Tibial nerve (tissue), 4 donors: Measurements from ENCODE around the gene SLIT3. TPM values are rescaled to one million over a fixed set of nuclear protein-coding genes. Genes with fewer than 3 reads are reported as not detected.

Experiments
- DNase-seq, 2 donors: peaks; one replicate each; pipeline ENCODE4 v3.0.0-alpha.2; 2019; ENCODE audit warnings: low spot score in 2 of 2
- H3K27ac ChIP-seq, 4 donors: fragments of 200-600 bp; sonication (generic) in 3 of 4; one replicate each; pipeline ENCODE4 v1.5.1; 2017 to 2019; ENCODE audit warnings: mild to moderate bottlenecking in 1 of 4
- H3K27me3 ChIP-seq, 2 donors: fragments of 200-600 bp; sonication (generic) in 1 of 2; one replicate each; pipeline versions ENCODE4 v1.5.1 to v1.6.0; 2017 to 2019
- H3K36me3 ChIP-seq, 3 donors: fragments of 200-600 bp; sonication (generic); one replicate each; pipeline ENCODE4 v1.5.1; 2018 to 2019
- H3K4me1 ChIP-seq, 4 donors: fragments of 200-600 bp; sonication (generic) in 3 of 4; one replicate each; pipeline ENCODE4 v1.5.1; 2017 to 2019
- H3K4me3 ChIP-seq, 4 donors: fragments of 200-600 bp; sonication (generic) in 3 of 4; one replicate each; pipeline ENCODE4 v1.5.1; 2017 to 2019; ENCODE audit warnings: mild to moderate bottlenecking in 1 of 4, moderate library complexity in 1 of 4
- H3K9me3 ChIP-seq, 4 donors: fragments of 200-600 bp; sonication (generic) in 3 of 4; one replicate each; pipeline ENCODE4 v1.5.1; 2017 to 2019
- EP300 ChIP-seq, 2 donors: sonication (generic); formaldehyde crosslinking; IDR thresholded peaks; one replicate each; pipeline ENCODE4 v1.6.1; 2017; ENCODE audit warnings: antibody characterized with exemption in 2 of 2, mild to moderate bottlenecking in 1 of 2
- POLR2A ChIP-seq, 2 donors: fragments of 450-650 bp; IDR thresholded peaks; one replicate each; pipeline ENCODE4 v1.6.1; 2017; ENCODE audit warnings: antibody characterized with exemption in 2 of 2, mild to moderate bottlenecking in 2 of 2, moderate library complexity in 2 of 2
- WGBS, 2 donors: methylation state at CpG; one replicate each; pipeline ENCODE4 v1.1.5; 2018; 5-methylcytosine and 5-hydroxymethylcytosine counted together
- total RNA-seq, 4 donors: library from RNA; depleted of rRNA; stranded (reverse); fragments of >200 nt; gene quantifications; one replicate each; pipeline ENCODE4 v1.1.0, GENCODE V29; 2016
- TF ChIP-seq, protein P1 (sequence below), 5 experiments: fragments of 200-600 bp in 3 of 5; fragments of 450-650 bp in 2 of 5; sonication (generic) in 3 of 5; IDR thresholded peaks; one replicate each; pipeline ENCODE4 v1.5.1; 2016 to 2019; ENCODE audit warnings: antibody characterized with exemption in 5 of 5, mild to moderate bottlenecking in 3 of 5, moderate library complexity in 2 of 5

Gene SLIT3
- total RNA-seq, 4 donors from 2014 or later: 16.6 to 39.0 (median 20.2) TPM

DNA sequence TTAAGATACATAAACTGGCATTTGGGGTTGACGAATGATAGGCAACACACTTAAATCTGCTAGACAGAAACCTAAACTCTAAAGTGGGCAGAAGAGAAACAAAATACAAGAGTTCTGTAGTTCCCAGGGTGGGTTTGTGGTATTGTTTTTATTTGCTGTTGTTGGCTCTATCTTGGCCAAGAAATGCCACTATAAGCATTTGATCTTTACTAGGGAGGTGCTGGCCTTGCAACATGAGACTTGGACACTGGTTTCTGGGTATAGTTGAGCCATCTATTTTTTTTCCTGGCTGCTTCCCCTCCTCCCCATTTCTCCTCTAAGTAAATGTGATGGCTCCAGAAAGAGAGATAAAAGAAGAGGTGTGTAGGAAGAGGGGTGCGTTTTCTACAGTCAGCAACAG, 251.2 kb downstream of the SLIT3 start:
- DNase-seq: no peak
- no peak overlapping the region for H3K27ac ChIP-seq
- WGBS, 2 donors: 86 to 91% methylated on average over 2 of the region's 2 CpGs

DNA sequence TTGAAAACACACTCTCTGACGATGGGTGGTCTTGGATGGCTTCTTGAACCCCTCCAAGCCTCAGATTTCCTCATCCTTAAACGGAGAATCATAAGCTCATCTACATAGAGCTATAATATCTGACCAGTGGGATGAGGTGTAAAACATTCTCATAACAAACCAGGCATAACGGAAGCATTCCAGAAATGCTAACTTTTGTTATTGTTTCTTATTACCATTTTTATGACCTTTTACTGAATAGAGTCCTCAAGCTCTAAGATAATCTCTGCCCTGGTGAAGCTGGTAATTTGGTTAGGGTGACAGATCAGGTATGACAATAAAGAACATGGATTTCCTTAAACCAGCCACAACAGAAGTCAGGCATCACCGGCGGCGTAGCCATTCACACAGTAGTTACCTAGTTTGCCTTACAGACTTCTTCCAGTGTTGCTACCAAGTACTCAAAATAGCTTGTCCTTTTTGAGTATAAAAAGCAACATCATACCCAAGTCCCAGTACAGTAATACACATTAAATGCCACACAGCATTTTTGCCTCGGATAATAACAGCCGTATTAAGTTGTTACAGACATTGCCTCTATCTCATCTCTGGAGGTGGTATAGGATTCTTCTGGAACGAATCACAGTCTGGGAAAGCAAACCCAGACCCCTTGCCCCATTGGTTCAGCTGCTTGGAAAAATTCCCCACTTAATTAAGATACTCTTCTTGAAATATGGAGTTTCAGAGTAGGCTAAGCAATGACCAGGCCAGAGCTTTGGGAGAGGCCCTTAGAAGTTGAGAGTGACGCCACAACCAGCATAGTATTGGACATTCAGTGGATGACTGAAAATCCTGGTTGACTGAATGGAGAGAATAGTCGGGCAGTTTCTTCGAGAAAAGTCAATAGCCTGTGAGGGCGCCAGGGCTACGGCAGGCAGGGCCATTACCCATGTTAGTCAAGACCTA, 252.5 kb downstream of the SLIT3 start:
- H3K4me3 ChIP-seq: no peak overlapping the region
- no peaks in the 10 kb centered on the region for H3K9me3 ChIP-seq
- no peak for TF ChIP-seq POLR2A (IDR thresholded peaks at IDR 0.05)
- TF ChIP-seq, protein P1, sequence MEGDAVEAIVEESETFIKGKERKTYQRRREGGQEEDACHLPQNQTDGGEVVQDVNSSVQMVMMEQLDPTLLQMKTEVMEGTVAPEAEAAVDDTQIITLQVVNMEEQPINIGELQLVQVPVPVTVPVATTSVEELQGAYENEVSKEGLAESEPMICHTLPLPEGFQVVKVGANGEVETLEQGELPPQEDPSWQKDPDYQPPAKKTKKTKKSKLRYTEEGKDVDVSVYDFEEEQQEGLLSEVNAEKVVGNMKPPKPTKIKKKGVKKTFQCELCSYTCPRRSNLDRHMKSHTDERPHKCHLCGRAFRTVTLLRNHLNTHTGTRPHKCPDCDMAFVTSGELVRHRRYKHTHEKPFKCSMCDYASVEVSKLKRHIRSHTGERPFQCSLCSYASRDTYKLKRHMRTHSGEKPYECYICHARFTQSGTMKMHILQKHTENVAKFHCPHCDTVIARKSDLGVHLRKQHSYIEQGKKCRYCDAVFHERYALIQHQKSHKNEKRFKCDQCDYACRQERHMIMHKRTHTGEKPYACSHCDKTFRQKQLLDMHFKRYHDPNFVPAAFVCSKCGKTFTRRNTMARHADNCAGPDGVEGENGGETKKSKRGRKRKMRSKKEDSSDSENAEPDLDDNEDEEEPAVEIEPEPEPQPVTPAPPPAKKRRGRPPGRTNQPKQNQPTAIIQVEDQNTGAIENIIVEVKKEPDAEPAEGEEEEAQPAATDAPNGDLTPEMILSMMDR (IDR thresholded peaks at IDR 0.05): no peak
- TF ChIP-seq EP300 (IDR thresholded peaks at IDR 0.05): no peak
- no peak for DNase-seq
- H3K4me1 ChIP-seq: peaks cover 0 to 12% (median 0%) of the 10 kb centered on the region in 4 donors
- H3K27me3 ChIP-seq: no peaks in the 10 kb centered on the region
- 85 to 86% methylated on average over 14 of the region's 14 CpGs for WGBS, 2 donors
- H3K27ac ChIP-seq: no peak overlapping the region
- no peaks in the 10 kb centered on the region for H3K36me3 ChIP-seq

More for the DNA sequence above, 251.2 kb downstream of the SLIT3 start:
- Histone ChIP-seq H3K36me3 (no peaks in the 10 kb centered on the region), H3K4me1 (peaks cover 0 to 12% (median 0%) of the 10 kb centered on the region in 4 donors), H3K27me3 (no peaks in the 10 kb centered on the region), H3K4me3 (no peak overlapping the region), H3K9me3 (no peaks in the 10 kb centered on the region)
- TF ChIP-seq EP300 (IDR thresholded peaks at IDR 0.05): no peak
- TF ChIP-seq, protein P1 (IDR thresholded peaks at IDR 0.05): no peak
- no peak for TF ChIP-seq POLR2A (IDR thresholded peaks at IDR 0.05)

DNA sequence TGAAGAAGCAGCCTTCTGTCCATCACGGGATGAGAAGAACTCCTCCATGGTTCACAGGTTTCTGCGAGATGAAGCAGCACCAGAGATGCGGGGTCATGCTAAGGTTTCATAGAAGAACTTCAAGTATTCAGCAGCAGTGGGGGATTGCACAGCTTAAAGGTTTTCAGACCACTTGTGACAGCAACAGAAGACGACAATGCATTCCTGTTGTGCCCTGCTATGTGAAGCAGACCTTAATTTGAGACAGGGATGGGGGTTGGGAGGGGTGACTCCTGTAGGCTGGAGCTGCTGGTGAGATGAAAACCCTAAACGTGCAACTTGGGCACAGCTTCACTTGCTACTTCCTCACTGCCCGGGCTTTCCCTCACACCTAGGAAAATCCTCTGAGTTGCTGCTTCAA, 256.0 kb downstream of the SLIT3 start:
- no peak for DNase-seq
- WGBS, 2 donors: 72 to 75% methylated on average over 6 of the region's 6 CpGs
- Histone ChIP-seq H3K36me3 (no peaks in the 10 kb centered on the region), H3K27me3 (no peaks in the 10 kb centered on the region), H3K4me3 (no peak overlapping the region), H3K27ac (no peak overlapping the region), H3K9me3 (no peaks in the 10 kb centered on the region), H3K4me1 (no peaks in the 10 kb centered on the region)
- TF ChIP-seq EP300 (IDR thresholded peaks at IDR 0.05) (no peak), POLR2A (IDR thresholded peaks at IDR 0.05) (no peak)
- TF ChIP-seq, protein P1 (IDR thresholded peaks at IDR 0.05): no peak

DNA sequence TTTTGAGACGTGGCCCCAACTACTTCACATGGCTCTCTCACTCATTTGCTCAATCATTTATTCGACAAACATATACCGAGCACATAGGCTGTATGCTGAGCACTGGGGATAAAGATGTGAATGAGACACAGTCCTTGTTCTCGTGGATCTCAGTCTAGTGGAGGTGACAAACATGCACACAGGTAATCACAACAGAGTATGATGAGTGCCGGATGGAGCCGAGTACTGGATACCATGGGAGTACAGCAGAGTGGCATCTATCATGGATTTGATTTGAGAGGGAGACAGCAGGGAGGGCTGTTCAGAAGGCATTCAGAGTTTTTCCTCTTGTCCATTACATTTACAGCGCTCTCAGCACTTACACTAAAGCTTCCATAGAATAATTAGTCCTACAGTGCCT, 259.8 kb downstream of the SLIT3 start:
- Histone ChIP-seq H3K27ac (no peak overlapping the region), H3K27me3 (no peaks in the 10 kb centered on the region), H3K36me3 (no peaks in the 10 kb centered on the region), H3K4me1 (no peaks in the 10 kb centered on the region), H3K4me3 (no peak overlapping the region), H3K9me3 (no peaks in the 10 kb centered on the region)
- TF ChIP-seq, protein P1 (IDR thresholded peaks at IDR 0.05): no peak
- no peak for TF ChIP-seq POLR2A (IDR thresholded peaks at IDR 0.05)
- TF ChIP-seq EP300 (IDR thresholded peaks at IDR 0.05): no peak
- DNase-seq: no peak
- 91 to 97% methylated on average over 7 of the region's 7 CpGs for WGBS, 2 donors

DNA sequence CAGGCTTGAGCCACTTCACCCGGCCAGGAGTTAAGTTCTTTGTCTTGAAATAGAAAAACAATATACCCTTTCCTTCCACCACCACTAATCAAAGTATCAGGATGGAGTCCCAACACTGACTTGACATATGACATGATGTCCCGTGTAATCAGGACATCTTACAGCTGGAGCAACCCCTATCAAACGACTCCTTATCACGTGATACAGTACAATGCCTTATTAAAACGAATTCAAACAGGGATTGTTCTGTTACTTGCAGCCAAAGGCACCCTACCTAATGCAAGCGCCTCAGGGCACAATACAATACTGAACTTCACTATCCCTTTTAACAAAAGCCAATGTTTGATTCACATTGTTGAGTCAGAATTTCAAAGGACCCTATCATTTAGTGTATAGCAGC, 261.3 kb downstream of the SLIT3 start:
- H3K36me3 ChIP-seq: no peaks in the 10 kb centered on the region
- no peak overlapping the region for H3K4me3 ChIP-seq
- no peaks in the 10 kb centered on the region for H3K27me3 ChIP-seq
- no peaks in the 10 kb centered on the region for H3K9me3 ChIP-seq
- no peaks in the 10 kb centered on the region for H3K4me1 ChIP-seq
- 79 to 83% methylated on average over 6 of the region's 6 CpGs for WGBS, 2 donors
- H3K27ac ChIP-seq: no peak overlapping the region
- DNase-seq: no peak
- TF ChIP-seq, protein P1 (IDR thresholded peaks at IDR 0.05): no peak
- no peak for TF ChIP-seq EP300 (IDR thresholded peaks at IDR 0.05)
- TF ChIP-seq POLR2A (IDR thresholded peaks at IDR 0.05): no peak
